Lower leg skin (tissue), 4 donors: ENCODE measurements around the gene PDS5A. TPM values are rescaled to one million over a fixed set of nuclear protein-coding genes. Genes with fewer than 3 reads are reported as not detected.

Experiments
- DNase-seq, 2 donors: peaks; one replicate each; pipeline ENCODE4 v3.0.0-alpha.2; 2019; ENCODE audit warnings: low spot score in 2 of 2
- H3K4me3 ChIP-seq: fragments of 200-600 bp; sonication (generic); 2 replicates; pipeline ENCODE4 v1.5.1; 2017; ENCODE audit warnings: mild to moderate bottlenecking, low read depth; ENCODE audit not compliant: poor library complexity, severe bottlenecking
- POLR2A ChIP-seq, 2 donors: fragments of 450-650 bp; IDR thresholded peaks; one replicate each; pipeline ENCODE4 v1.6.1; 2016 to 2017; ENCODE audit warnings: antibody characterized with exemption in 2 of 2, mild to moderate bottlenecking in 1 of 2, moderate library complexity in 1 of 2
- WGBS, 2 donors: methylation state at CpG; one replicate each; pipeline ENCODE4 v1.1.5; 2018; 5-methylcytosine and 5-hydroxymethylcytosine counted together
- intact Hi-C: fragments of 100-400 bp; cut with DNase I; formaldehyde crosslinking; loops from one replicate; pipeline ENCODE4 v1.15.0; 2023; ENCODE audit warnings: low total_unique reads
- total RNA-seq, 4 donors: library from RNA; depleted of rRNA; stranded (reverse); fragments of >200 nt; gene quantifications; one replicate each; pipeline ENCODE4 v1.1.0, GENCODE V29; 2016
- TF ChIP-seq, protein P1 (sequence below), 3 donors: fragments of 450-650 bp; IDR thresholded peaks; one replicate each; pipeline ENCODE4 v1.5.1; 2016; ENCODE audit warnings: antibody characterized with exemption in 3 of 3, mild to moderate bottlenecking in 3 of 3, moderate library complexity in 2 of 3

PDS5A gene
- total RNA-seq, 4 donors from 2014 or later = 45.7 to 57.6 (median 53.5) TPM

DNA sequence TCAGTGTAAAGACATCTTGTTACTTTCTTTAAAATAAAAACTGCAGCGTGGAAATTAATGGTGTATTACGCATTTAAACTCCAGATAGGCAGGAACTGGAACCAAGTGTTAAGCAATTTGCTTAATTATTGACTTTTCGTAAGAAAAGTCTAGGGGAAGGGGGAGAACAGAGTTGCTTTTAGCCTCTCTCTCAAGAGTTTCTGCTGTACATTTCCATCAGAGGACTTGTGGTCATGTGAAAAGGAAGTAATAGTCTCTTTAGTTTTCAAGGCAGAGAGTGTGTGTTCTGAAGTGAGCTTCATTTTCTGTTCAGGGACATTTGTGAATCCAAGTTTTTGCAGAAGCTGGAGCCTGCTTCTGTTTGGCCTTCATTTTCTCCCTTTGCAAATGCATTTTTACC is 152.6 kb downstream of the PDS5A start:
- 89 to 94% methylated on average over 3 of the region's 3 CpGs for WGBS, 2 donors
- DNase-seq = peak in 1 of 2 donors; percentile 3
- TF ChIP-seq, protein P1, sequence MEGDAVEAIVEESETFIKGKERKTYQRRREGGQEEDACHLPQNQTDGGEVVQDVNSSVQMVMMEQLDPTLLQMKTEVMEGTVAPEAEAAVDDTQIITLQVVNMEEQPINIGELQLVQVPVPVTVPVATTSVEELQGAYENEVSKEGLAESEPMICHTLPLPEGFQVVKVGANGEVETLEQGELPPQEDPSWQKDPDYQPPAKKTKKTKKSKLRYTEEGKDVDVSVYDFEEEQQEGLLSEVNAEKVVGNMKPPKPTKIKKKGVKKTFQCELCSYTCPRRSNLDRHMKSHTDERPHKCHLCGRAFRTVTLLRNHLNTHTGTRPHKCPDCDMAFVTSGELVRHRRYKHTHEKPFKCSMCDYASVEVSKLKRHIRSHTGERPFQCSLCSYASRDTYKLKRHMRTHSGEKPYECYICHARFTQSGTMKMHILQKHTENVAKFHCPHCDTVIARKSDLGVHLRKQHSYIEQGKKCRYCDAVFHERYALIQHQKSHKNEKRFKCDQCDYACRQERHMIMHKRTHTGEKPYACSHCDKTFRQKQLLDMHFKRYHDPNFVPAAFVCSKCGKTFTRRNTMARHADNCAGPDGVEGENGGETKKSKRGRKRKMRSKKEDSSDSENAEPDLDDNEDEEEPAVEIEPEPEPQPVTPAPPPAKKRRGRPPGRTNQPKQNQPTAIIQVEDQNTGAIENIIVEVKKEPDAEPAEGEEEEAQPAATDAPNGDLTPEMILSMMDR (IDR thresholded peaks at IDR 0.05) = no peak
- TF ChIP-seq POLR2A (IDR thresholded peaks at IDR 0.05) = no peak

DNA sequence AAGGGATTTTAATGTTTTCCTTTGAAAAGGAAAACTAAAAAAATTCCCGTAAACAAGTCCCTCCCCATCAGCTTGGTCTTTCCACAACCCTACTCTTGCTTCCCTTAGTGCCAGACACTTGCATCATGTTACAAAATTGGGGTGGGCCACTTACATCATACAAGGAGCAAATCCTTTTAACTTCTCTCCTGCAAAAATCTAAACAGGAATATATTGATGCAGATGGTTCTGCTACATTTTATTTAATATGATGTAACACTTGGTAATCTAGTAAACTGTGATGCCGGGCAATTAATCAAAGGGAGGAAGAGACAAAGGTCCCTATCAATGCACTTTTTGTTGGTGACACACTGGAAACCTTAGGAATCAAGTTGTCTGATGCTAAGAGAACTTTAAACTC is 154.5 kb downstream of the PDS5A start:
- WGBS, 2 donors = 66 to 71% methylated on average over 2 of the region's 2 CpGs
- intact Hi-C loops = no loop called here

More for the DNA sequence above, 152.6 kb downstream of the PDS5A start:
- H3K4me3 ChIP-seq = no peak overlapping the region
- intact Hi-C loops = no loop called here

DNA sequence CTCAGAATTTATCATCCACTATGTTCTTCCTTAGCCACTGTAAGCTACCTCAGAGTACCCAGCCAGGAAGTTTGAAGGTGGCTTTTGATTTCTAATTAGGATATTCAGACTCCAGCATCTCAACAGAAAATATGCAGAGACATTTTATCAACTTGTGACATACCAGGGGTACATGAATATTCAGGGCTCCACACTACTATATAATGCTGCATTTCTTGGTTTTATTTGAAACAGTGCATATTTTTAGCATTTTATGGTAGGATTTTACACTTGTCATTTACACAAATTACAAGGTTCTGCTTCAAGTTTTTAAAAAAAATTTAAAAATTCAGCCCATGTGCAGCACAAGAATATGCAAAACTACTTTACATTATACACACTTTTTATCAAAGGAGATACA is 155.0 kb downstream of the PDS5A start:
- no peak for DNase-seq
- no peak for TF ChIP-seq POLR2A (IDR thresholded peaks at IDR 0.05)
- TF ChIP-seq, protein P1 (IDR thresholded peaks at IDR 0.05) = no peak
- intact Hi-C loops = no loop called here
- no peak overlapping the region for H3K4me3 ChIP-seq

More for the DNA sequence above, 154.5 kb downstream of the PDS5A start:
- peak in 1 of 2 donors; percentile 5 for DNase-seq
- H3K4me3 ChIP-seq = no peak overlapping the region
- TF ChIP-seq POLR2A (IDR thresholded peaks at IDR 0.05) = no peak
- TF ChIP-seq, protein P1 (IDR thresholded peaks at IDR 0.05) = no peak

DNA sequence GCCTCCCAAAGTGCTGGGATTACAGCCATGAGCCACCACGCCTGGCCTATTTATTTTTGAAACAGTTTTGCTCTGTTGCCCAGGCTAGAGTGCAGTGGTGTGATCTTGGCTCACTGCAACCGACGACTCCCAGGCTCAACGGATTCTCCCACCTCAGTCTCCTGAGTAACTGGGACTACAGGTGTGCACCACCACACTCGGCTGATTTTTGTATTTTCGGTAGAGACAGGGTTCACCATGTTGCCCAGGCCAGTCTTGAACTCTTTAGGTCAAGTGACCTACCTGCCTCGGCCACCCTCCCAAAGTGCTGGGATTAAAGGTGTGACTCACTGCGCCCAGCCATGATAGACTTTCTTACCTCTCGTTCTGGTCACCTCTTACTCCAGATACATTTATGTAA is 155.8 kb downstream of the PDS5A start:
- intact Hi-C loops = no loop called here
- peak in 1 of 2 donors; percentile 71 for DNase-seq
- H3K4me3 ChIP-seq = no peak overlapping the region
- 97% methylated on average over 9 of the region's 9 CpGs for WGBS, 2 donors
- TF ChIP-seq, protein P1 (IDR thresholded peaks at IDR 0.05) = no peak
- no peak for TF ChIP-seq POLR2A (IDR thresholded peaks at IDR 0.05)

DNA sequence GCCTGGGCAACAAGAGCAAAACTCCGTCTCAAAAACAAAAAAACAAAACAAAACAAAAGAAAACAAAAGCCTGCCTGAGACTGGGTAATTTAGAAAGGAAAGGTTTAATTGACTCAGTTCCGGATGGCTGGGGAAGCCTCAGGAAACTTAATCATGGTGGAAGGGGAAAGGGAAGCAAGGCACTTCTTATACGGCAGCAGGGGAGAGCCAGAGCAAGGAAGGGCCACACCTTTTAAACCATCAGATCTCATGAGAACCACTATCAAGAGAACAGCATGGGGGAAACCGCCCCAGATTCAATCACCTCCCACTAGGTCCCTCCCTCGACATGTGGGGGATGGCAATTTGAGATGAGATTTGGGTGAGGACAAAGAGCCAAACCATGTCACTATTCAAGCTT is 157.5 kb downstream of the PDS5A start:
- DNase-seq = peak in 1 of 2 donors; percentile 67
- TF ChIP-seq POLR2A (IDR thresholded peaks at IDR 0.05) = no peak
- TF ChIP-seq, protein P1 (IDR thresholded peaks at IDR 0.05) = no peak
- 65 to 81% methylated on average over 5 of the region's 5 CpGs for WGBS, 2 donors
- H3K4me3 ChIP-seq = no peak overlapping the region
- intact Hi-C loops = no loop called here

DNA sequence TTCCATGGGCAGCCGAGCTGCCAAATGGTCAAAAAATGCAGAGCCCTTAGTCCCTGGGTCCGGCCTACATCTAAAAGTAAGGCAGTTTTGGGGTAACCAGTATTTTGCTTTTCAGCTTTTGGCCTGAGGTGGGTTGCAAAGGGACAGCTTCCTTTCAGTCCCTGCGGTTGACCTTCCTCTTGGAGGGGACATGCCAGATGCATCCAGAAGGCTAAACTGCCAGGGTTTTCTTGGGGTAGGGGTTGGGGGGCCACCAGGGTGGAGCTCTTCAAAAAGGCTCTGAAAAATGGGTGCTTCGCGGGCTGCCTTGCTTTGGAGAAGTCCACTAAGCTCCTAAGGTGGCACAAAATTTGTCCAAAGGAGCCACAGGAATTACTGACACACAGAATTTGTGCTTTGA is 159.1 kb downstream of the PDS5A start:
- H3K4me3 ChIP-seq = no peak overlapping the region
- DNase-seq = peak in 1 of 2 donors; percentile 63
- TF ChIP-seq POLR2A (IDR thresholded peaks at IDR 0.05) = no peak
- TF ChIP-seq, protein P1 (IDR thresholded peaks at IDR 0.05) = no peak
- WGBS, 2 donors = 77 to 84% methylated on average over 5 of the region's 5 CpGs
- intact Hi-C loops = no loop called here
